ENCODE measurements around the gene VMAC.

DNA sequence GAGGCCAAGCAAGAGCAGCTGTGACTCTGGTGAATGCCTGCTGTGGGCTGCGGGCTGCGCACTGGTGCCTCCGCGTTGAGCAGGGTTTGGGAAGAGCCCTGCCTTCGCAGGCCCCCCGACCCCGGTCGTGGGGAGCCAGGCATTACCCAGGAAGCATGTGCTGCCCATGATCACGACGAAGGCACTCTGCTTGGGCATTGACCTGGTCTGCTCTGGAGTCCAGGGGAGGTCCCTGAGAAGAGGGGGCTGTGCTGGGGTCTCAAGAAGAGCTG is 54.1 kb downstream of the VMAC start:
- TF ChIP-seq, protein P1, sequence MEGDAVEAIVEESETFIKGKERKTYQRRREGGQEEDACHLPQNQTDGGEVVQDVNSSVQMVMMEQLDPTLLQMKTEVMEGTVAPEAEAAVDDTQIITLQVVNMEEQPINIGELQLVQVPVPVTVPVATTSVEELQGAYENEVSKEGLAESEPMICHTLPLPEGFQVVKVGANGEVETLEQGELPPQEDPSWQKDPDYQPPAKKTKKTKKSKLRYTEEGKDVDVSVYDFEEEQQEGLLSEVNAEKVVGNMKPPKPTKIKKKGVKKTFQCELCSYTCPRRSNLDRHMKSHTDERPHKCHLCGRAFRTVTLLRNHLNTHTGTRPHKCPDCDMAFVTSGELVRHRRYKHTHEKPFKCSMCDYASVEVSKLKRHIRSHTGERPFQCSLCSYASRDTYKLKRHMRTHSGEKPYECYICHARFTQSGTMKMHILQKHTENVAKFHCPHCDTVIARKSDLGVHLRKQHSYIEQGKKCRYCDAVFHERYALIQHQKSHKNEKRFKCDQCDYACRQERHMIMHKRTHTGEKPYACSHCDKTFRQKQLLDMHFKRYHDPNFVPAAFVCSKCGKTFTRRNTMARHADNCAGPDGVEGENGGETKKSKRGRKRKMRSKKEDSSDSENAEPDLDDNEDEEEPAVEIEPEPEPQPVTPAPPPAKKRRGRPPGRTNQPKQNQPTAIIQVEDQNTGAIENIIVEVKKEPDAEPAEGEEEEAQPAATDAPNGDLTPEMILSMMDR (IDR thresholded peaks at IDR 0.05; ENCODE audit: borderline replicate concordance, extremely low read depth, low read length, poor library complexity, severe bottlenecking) = no peak
- TF ChIP-seq EZH2 (IDR thresholded peaks at IDR 0.05; ENCODE audit: borderline replicate concordance, low read depth, low read length, severe bottlenecking) = no peak
